Measurements from ENCODE around the gene NT5C3B.
"Not testable (repeated sequence)": the region's sequence is repeated elsewhere in the genome, so short reads cannot be mapped to it uniquely, and the experiment has no call there.

Gene NT5C3B

DNA sequence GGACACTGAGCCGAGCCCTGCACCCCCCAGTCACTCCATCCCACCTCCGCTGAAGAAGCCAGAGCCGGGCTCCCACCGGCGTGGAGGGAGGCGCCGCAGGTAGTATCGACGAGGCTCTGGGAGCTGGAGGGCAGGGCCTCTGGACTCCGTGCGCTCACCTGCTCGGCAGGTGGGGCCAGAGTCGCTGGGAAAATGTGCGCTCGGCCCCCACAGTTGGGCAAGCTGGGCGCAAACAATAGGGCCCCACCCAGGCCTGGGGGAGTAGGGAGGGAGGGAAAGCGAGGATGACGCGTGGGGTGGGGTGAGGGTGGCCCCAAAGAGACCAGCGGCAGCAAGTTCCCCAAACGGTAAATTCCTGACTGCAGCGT lies 50.2 kb downstream of the NT5C3B start:
- in situ Hi-C loops (cut with MboI; ENCODE audit: low sequenced_read_pairs), result no loop called here

DNA sequence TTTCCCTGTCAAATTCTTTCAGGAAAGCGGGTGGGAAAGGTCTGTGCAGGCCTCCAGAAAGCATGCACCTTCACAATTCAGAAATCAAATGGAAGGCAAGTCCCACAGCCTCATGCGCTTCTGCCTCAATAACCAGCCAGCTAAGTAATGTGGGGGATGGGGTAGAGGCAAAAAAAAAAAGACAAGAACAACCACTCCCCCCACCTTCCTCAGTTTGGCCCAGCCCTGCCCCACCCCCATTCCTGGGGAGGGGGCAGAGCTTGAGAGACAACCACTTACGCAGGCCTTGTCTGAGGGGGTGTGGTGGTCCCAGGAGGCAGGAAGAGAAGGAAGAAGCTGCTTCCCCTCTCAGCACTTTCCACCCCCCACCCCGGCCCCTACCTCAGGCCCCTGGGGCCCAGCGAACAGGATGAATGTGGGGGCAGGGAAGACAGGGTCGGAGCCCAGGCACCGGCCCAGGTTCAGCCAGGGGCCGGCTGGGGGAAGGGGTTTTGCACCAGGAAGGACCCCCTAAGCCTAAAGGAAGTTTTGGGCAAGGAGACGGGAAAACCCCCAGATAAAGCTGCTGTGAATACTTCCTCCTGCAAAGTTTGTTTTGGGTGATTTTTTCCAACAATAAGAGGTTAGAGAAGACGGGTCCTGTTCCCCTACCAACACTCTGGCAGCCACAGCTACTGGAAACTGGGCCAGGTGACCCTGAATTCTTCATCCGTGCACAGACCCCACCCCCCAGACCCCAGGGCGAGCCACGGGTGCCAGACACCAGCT lies 50.8 kb downstream of the NT5C3B start:
- in situ Hi-C loops (cut with MboI; ENCODE audit: low sequenced_read_pairs), result no loop called here

DNA sequence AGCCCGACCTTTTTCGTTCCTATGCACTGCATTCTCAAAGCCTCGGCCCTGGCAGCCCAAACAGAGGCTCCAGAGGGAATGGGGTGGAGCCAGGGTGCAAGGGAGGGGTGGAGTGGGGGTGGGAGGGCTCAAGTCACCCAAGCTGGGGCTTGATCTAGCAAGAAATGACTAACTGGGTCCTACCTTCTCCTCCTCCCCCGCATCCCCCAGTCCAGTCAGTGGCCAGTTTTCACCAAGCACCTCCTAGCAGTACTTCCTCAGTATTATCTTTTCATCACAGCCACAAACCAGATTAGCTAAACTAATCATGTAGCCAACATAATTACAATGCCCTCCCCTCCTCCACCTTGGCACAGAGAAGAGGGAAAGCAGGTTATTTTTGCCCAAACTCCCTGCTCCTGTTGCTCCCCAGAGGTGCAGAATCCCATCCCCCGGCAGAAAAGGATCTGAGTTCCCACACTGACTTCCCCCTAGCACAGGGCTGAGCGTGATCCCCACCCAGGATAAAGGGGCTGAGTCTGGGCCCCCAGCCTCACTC lies 51.8 kb downstream of the NT5C3B start:
- in situ Hi-C loops (cut with MboI; ENCODE audit: low sequenced_read_pairs), result no loop called here

DNA sequence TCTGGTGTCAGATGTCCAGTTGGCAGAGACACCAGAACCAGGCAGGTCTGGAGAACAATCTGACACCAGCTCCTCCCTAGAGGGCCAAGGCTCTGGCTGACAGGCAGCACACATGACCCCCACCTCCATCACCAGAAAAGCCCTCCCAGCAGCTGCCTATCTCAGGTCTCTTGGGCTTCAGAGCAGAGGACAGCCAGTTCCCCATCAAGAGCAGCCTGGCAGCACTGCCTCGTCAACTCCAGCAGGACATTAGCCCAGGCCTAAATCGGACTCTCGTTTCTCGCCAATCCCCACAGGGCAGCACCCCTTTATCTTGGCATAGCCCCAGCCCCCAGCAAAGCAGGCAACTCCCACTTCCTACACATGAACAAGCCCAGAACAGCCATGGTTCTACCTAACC lies 53.9 kb downstream of the NT5C3B start:
- in situ Hi-C loops (cut with MboI; ENCODE audit: low sequenced_read_pairs), result no loop called here

DNA sequence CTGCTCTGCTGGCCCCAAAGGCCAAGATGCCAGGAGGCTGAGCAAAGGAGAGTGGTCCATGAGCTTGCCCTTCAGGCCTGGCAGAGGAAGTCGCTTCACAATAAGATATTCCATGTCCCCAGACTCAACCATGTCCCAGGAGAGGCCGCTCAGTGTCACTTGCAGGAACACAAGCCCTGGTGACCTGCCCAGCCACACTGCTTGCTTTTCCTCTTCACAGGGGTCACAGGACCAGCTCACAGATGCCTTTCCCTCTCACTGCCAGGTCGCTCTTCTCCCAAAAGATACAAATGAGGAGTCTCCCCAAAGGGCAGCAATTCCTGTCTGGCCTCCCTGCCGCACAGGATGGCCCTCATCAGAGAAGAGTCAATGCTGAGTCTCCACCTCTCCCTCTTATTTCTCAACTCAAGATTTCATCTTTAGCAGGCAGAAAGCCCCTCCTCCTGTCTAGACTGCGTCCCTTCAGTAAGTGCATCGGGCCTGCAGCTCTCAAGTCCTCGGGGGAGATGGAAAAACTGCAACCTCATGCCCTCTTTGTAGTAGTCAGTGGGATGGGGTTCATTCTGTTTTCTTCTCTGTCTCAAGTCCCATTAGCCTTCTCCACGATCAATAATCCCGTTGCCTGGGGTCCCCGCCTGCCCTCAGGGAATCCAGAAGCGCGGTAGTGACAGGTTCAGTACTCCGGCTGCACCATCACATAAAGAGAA lies 54.5 kb downstream of the NT5C3B start:
- in situ Hi-C loops (cut with MboI; ENCODE audit: low sequenced_read_pairs), result no loop called here

DNA sequence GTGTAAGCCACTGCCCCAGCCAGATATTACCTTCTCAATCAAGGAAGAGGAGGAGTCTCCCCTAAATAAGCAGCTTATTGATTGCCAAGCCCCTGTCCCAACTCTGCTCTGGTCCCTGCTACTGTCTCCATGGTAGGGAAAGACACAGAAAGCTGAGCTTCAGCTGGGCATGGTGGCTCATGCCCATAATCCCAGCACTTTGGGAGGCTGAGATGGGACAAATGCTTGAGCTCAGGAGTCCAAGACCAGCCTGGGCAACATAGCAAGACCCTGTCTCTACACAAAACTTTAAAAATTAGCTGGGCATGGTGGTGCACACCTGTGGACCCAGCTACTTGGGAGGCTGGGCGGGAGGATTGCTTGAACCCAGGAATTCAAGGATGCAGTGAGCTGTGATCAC lies 56.1 kb downstream of the NT5C3B start:
- in situ Hi-C loops (cut with MboI; ENCODE audit: low sequenced_read_pairs), result no loop called here

DNA sequence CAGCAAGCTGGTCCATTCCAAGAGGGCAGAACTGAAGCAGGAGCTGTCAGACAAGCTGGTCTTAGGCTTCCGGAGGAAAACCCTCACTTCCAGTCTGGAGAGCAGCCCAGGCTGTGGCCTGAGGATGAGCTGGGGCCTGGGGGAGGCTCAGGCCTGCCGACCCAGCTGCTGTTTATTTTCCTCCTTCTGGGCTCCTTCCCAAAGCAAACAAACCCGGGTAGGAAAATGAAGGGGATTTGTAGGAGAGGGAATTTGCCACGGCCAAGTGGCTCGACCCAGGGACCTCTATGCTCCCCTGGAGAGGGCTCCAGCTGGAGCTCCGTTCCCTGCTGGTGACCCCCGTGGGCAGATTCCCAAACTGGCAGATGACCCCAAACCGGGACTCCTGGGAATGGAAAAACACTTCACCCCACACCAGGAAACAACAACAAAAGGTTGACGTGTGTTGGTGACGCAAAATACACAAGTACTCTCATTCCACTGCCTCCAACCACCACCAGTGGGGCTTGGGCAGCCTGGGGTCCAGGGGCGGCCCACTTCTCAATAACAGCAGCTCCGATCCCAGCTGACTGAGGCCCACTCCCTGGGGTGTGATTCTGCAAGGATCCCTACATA lies 58.4 kb downstream of the NT5C3B start:
- in situ Hi-C loops (cut with MboI; ENCODE audit: low sequenced_read_pairs), result no loop called here

DNA sequence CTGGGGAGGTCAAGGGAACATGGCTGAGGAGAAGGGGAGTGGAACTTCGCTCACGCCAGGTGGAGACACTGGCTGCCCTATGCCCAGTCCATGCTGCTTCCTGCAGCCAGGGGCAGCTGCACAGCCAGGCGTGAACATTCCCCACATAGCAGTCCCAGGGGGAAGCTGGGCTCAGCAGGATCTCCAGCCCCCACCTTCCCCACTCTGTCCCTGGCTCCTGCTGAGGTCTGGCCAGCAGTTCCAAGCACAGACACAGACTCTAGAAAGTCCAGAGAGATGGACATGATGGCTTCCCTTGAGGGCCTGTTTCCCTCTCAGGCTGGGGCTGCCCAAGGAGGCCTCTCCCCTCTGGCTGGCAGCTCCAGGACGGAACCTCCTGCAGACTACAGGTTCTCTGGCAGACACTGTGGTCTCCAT lies 58.9 kb downstream of the NT5C3B start:
- in situ Hi-C loops (cut with MboI; ENCODE audit: low sequenced_read_pairs), result no loop called here

DNA sequence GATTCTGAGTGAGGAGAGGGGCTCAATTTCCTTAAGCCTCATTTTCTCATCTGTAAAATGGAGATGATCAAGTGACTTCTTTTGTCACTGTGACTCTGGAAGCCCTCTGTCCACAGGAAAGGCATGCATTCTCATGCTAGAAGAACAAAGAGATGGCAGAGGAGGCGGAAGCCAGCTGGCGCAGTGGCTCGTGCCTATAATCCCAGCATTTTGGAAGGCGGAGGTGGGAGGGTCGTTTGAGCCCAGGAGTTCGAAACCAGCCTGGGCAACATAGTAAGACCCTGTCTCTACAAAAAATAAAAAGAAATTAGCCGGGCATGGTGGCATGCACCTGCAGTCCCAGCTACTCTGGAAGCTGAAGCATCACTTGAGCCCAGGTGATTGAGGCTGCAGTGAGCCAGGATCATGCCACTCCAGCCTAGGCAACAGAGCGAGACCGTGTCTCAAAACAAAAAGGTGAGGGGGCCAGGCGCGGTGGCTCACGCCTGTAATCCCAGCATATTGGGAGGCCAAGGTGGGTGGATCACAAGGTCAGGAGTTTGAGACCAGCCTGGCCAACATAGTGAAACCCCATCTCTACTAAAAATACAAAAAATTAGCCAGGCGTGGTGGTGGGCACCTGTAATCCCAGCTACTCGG lies 59.7 kb downstream of the NT5C3B start:
- in situ Hi-C loops (cut with MboI; ENCODE audit: low sequenced_read_pairs), result not testable (repeated sequence)

DNA sequence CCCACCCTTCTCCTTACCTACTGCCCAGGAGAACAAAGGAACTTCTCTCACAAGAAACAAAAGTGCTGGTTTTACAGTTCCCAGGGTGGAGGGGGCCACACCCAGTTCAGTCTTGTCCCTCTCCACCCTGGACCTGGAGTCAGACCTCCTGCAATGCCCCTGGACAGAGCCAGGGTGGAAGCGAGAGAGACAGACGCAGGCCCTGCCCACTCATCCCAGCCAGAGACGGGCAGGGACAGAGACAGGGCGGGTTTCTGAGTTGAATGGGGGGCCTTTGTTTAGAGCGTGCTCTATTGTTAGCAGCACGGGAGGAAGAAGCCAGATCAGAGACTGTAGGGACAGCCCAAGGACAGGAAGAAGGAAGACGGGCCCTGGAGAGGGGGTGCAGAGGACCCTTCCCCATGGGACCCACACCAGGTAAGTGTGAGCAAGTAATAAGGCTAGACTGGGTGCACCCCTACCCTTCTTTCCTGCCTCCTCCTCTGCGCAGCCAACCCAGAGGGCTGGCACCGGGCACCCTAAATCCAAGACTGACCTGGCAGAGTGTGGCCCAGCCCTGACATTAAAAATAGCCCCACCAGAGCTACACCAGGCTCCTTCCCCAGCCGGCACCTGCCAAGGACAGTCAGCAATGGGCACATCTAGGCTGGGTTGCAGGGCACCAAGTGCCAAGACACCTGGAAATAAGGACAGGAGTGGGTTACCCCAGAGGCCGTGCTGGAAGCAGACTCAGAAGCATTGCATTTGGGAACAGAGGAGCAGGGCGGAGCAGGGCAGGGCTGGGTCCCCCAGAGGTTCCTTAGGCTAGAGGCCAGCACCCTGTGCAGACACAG lies 60.4 kb downstream of the NT5C3B start:
- in situ Hi-C loops (cut with MboI; ENCODE audit: low sequenced_read_pairs), result no loop called here

All from HL-60/S4 (cell line).